ENCODE measurements around the gene PSMB10. TPM values are rescaled to one million over a fixed set of nuclear protein-coding genes. Genes with fewer than 3 reads are reported as not detected.

Gene PSMB10
- total and polyA plus RNA-seq, 2 of the 8 experiments (the other 6 are each of a cell fraction or from before 2014, with no cell fraction given): 32.1 to 61.9 TPM

GRCh38 chr16:67976205-67976604 is 39.6 kb upstream of the PSMB10 start:
- H3K14ac ChIP-seq (ENCODE audit: insufficient read length): no peak overlapping the region
- TF ChIP-seq CHD1 (IDR thresholded peaks at IDR 0.05; ENCODE audit: low read depth, low read length) (no peak), SP1 (IDR thresholded peaks at IDR 0.05; ENCODE audit: low read depth, low read length) (no peak), RFX5 (IDR thresholded peaks at IDR 0.05; ENCODE audit: borderline replicate concordance, low read depth, low read length) (no peak), EZH2 (IDR thresholded peaks at IDR 0.05; ENCODE audit: low read depth, low read length, severe bottlenecking) (no peak), ATF2 (IDR thresholded peaks at IDR 0.05; ENCODE audit: low read length) (no peak), JUND (IDR thresholded peaks at IDR 0.05; ENCODE audit: low read length) (no peak), CREB1 (IDR thresholded peaks at IDR 0.05) (no peak), BCL11A (IDR thresholded peaks at IDR 0.05; ENCODE audit: low read depth in 2 of 2, low read length in 2 of 2) (no peak), POLR2AphosphoS5 (IDR thresholded peaks at IDR 0.05; ENCODE audit: low read depth, low read length) (no peak), MAX (IDR thresholded peaks at IDR 0.05) (no peak), SP4 (IDR thresholded peaks at IDR 0.05; ENCODE audit: low read length) (no peak), BACH1 (IDR thresholded peaks at IDR 0.05; ENCODE audit: low read length) (no peak), TCF12 (IDR thresholded peaks at IDR 0.05; ENCODE audit: low read depth, low read length) (no peak)
- H3K23me2 ChIP-seq (ENCODE audit: low read depth, low read length): no peaks in the 10 kb centered on the region
- H3K27ac ChIP-seq (ENCODE audit: low read depth, low read length): no peak overlapping the region
- H3K56ac ChIP-seq (replicated peaks; ENCODE audit: insufficient read length, low read depth, low read length): no peak overlapping the region
- H2BK120ac ChIP-seq (replicated peaks; ENCODE audit: low read depth, low read length): no peak overlapping the region
- no peak for DNase-seq (ENCODE audit: low read depth in 1 of 2, low spot score in 2 of 2)
- no peak overlapping the region for H4K8ac ChIP-seq (ENCODE audit: extremely low read depth, insufficient read depth, low read length)
- H3K27me3 ChIP-seq (replicated peaks in 1 of 4; ENCODE audit: control insufficient read depth in 3 of 4, extremely low read depth in 1 of 4, insufficient read depth in 3 of 4, low read length in 3 of 4): peaks cover 0 to 2% (median 0%) of the 10 kb centered on the region in 4 experiments; a peak in 2 of 7 replicates
- H3K4ac ChIP-seq (replicated peaks; ENCODE audit: insufficient read length, low read depth, low read length): no peak overlapping the region
- H3K9ac ChIP-seq (replicated peaks in 1 of 4; ENCODE audit: extremely low read depth in 1 of 4, low read depth in 3 of 4, low read length in 3 of 4): no peak overlapping the region
- no peak overlapping the region for H2AK5ac ChIP-seq (ENCODE audit: low read depth, low read length)
- H3K36me3 ChIP-seq (ENCODE audit: control insufficient read depth in 2 of 4, insufficient read depth in 4 of 4, low read length in 3 of 4): no peaks in the 10 kb centered on the region; a peak in 1 of 8 replicates
- H3K4me1 ChIP-seq (replicated peaks in 1 of 4; ENCODE audit: control insufficient read depth in 3 of 4, insufficient read depth in 4 of 4, low read length in 3 of 4): peaks cover 0 to 4% (median 0%) of the 10 kb centered on the region in 4 experiments; a peak in 3 of 7 replicates
- H3K9me3 ChIP-seq (ENCODE audit: insufficient read depth in 2 of 2, low read depth in 1 of 2, low read length in 1 of 2): no peaks in the 10 kb centered on the region
- no peak overlapping the region for H4K5ac ChIP-seq (ENCODE audit: insufficient read length, low read depth, low read length)
- H3K23ac ChIP-seq (ENCODE audit: insufficient read length): no peak overlapping the region
- ChIA-PET CTCF (ENCODE audit: partially characterized antibody) (interaction anchor here (1.2 to 2.7 kb wide), 2 partner anchors 14 to 65 kb away, joined by 3 to 10 read pairs; no protein-coding TSS in a partner anchor), POLR2A (ENCODE audit: partially characterized antibody) (interaction anchor here (1.4 kb wide), 1 partner anchor 109 kb away, joined by 5 read pairs; the partner anchor contains the start of gene NFATC3)
- WGBS, 2 experiments (ENCODE audit: extremely low coverage in 1 of 2, insufficient coverage in 1 of 2, insufficient read length in 1 of 2, insufficient replicate concordance in 2 of 2, low coverage in 1 of 2, low lambda C conversion rate in 2 of 2, missing lambda C conversion rate in 1 of 2): 96% methylated on average over 2 of the region's 2 CpGs; no CpG with 5 or more reads in 1 of the 2 experiments
- H3K4me2 ChIP-seq (ENCODE audit: insufficient read depth in 1 of 2, low read depth in 2 of 2, low read length in 2 of 2): no peak overlapping the region
- no peak overlapping the region for H2AFZ ChIP-seq (ENCODE audit: low read length)
- H3K18ac ChIP-seq (ENCODE audit: extremely low read depth, low read length): no peak overlapping the region
- no peak overlapping the region for H2BK20ac ChIP-seq (ENCODE audit: low read length)
- no peak overlapping the region for H2BK12ac ChIP-seq (ENCODE audit: low read depth, low read length)
- H4K91ac ChIP-seq (replicated peaks; ENCODE audit: insufficient read length, low read length): no peak overlapping the region
- H4K20me1 ChIP-seq (replicated peaks in 1 of 2; ENCODE audit: control insufficient read depth in 1 of 2, insufficient read depth in 2 of 2, low read length in 2 of 2): no peaks in the 10 kb centered on the region
- no peak overlapping the region for H2BK15ac ChIP-seq (ENCODE audit: low read length)
- H3K79me2 ChIP-seq (ENCODE audit: control insufficient read depth in 1 of 2, insufficient read depth in 2 of 2, low read length in 2 of 2): no peaks in the 10 kb centered on the region
- no peaks in the 10 kb centered on the region for H3K79me1 ChIP-seq (ENCODE audit: low read depth, low read length)
- FAIRE-seq: no peak
- H3K4me3 ChIP-seq (ENCODE audit: extremely low read depth in 1 of 4, insufficient read depth in 2 of 4, low read depth in 3 of 4, low read length in 4 of 4): no peak overlapping the region
- no peak overlapping the region for H2BK5ac ChIP-seq (ENCODE audit: low read depth, low read length)

All from H1 (cell line).